K562 treated with DMSO at 1 percent for 12 hours (cell line): Measurements from ENCODE around the gene P2RY11. TPM values are rescaled to one million over a fixed set of nuclear protein-coding genes. Genes with fewer than 3 reads are reported as not detected.

Source experiments
- total RNA-seq: library from RNA; unstranded; fragments of 300-600 nt; gene quantifications from 2 replicates; pipeline ENCODE4 v1.2.3, GENCODE V29; 2022; ENCODE audit not compliant: insufficient read depth

Gene P2RY11
- total RNA-seq = 6.0 and 9.5 TPM in 2 replicates

GRCh38 chr19:10111405-10111811 is at the start of gene P2RY11:
Gene P2RY11 (plus strand): TSS chr19:10111693. CDS start chr19:10111722, 29 bp downstream.

DNA sequence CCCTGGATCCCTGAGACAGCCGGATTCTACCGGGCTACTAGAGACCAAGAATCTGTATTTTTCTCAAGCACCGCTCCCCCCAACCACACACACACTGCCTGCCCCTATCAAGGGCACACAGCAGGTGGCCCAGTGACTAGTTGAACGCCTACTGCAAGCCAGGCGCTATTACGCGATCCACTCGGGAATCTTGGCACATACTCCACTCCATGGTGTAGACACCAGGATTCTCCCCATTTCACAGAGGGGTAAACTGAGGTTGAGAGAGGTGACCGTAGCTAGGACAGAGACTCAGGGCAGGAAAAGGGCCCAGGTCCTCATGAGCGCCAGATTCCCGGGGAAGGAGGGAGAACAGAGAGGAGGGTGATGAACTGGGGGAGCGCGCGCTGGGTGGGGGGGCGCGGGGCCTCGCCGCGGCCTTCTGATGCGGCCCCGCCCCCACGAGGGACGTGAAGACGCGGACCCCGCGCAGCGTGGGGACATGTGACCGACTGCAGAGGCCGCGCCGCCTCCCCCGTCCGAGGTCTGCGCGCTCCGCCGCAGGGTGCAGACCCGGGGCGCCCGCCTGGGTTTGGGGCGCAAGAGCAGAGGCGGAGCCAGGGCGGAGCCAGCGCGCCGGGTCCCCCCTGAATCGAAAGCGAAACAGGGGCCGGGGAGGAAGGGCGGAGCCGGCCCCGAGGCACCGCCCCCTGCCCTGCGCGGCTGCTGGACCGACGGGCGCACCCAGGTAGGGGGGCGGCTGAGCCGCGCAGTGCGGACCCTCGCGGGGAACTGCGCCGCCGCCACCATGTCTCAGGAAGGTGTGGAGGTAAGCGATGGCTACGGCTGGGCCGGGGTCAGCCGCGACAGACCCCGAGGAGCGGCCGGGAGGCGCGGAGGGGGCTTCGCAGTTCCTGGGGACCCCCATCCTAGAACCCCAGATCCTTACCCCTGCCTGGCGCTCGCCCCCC is 25.6 kb upstream of the P2RY11 start, which contains the start of gene SHFL:
TSS of gene SHFL (plus strand) at position 677 of the 950 bp plus-strand sequence. CDS start at position 788, 111 bp downstream.

GRCh38 chr19:10106100-10106936 is 5.2 kb upstream of the P2RY11 start, which contains the start of gene PPAN:
Gene PPAN (plus strand): TSS chr19:10106362. CDS start chr19:10106395, 33 bp downstream.

Other genes starting within 250 kb of the P2RY11 start
- gene OLFM2, start 175.2 kb upstream of the P2RY11 start, total RNA-seq = not detected in 2 replicates
- gene COL5A3, start 101.2 kb upstream of the P2RY11 start, total RNA-seq = not detected in 2 replicates
- not detected in 2 replicates for gene RDH8, start 98.2 kb upstream of the P2RY11 start, total RNA-seq
- gene SHFL, start 25.4 kb upstream of the P2RY11 start, total RNA-seq = 14.6 and 24.1 TPM in 2 replicates
- 0.84 TPM in 1 of 2 replicates, not detected in the other for gene ANGPTL6, start 9.0 kb upstream of the P2RY11 start, total RNA-seq
- gene PPAN, start 5.3 kb upstream of the P2RY11 start, total RNA-seq = 22.9 and 29.3 TPM in 2 replicates
- gene EIF3G, start 8.2 kb downstream of the P2RY11 start, total RNA-seq = 312 and 388 TPM in 2 replicates
- 95.8 and 157 TPM in 2 replicates for gene DNMT1, start 83.3 kb downstream of the P2RY11 start, total RNA-seq
- gene S1PR2, start 119.6 kb downstream of the P2RY11 start, total RNA-seq = 0.93 and 2.8 TPM in 2 replicates
- 107 and 119 TPM in 2 replicates for gene MRPL4, start 140.5 kb downstream of the P2RY11 start, total RNA-seq
- 50.8 and 121 TPM in 2 replicates for gene ICAM1, start 159.4 kb downstream of the P2RY11 start, total RNA-seq
- gene ICAM4, start 175.3 kb downstream of the P2RY11 start, total RNA-seq = 78.4 and 98.9 TPM in 2 replicates
- gene ICAM5, start 178.3 kb downstream of the P2RY11 start, total RNA-seq = 16.8 and 26.7 TPM in 2 replicates
- gene ZGLP1, start 198.1 kb downstream of the P2RY11 start, total RNA-seq = 6.0 and 8.0 TPM in 2 replicates
- 27.1 and 43.9 TPM in 2 replicates for gene FDX2, start 204.3 kb downstream of the P2RY11 start, total RNA-seq
- 32.1 and 76.4 TPM in 2 replicates for gene RAVER1, start 221.8 kb downstream of the P2RY11 start, total RNA-seq
- 7.0 and 10.9 TPM in 2 replicates for gene ICAM3, start 227.9 kb downstream of the P2RY11 start, total RNA-seq